ENCODE measurements around the gene NEFH. TPM values are rescaled to one million over a fixed set of nuclear protein-coding genes. Genes with fewer than 3 reads are reported as not detected.

The NEFH gene
- total RNA-seq, 1 donor from 2014 or later, result 1.1 TPM

DNA sequence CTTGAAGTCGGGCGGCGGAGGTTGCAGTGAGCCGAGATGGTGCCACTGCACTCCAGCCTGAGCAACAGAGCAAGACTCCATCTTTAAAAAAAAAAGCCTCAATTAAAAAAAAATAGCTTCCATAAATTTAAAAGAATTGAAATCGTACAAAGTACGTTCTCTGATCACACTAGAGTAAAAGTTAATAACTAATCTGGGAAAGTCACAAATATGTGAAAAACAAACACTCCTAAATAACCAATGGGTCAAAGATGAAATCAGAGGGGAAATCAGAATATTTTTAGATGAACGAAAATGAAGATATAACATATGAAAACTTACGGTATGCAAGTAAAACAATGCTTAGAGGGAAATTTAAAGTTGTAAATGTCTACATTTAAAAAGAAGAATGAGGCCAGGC, 19.8 kb downstream of the NEFH start:
- no peak for DNase-seq (ENCODE audit: low read depth, low spot score)

DNA sequence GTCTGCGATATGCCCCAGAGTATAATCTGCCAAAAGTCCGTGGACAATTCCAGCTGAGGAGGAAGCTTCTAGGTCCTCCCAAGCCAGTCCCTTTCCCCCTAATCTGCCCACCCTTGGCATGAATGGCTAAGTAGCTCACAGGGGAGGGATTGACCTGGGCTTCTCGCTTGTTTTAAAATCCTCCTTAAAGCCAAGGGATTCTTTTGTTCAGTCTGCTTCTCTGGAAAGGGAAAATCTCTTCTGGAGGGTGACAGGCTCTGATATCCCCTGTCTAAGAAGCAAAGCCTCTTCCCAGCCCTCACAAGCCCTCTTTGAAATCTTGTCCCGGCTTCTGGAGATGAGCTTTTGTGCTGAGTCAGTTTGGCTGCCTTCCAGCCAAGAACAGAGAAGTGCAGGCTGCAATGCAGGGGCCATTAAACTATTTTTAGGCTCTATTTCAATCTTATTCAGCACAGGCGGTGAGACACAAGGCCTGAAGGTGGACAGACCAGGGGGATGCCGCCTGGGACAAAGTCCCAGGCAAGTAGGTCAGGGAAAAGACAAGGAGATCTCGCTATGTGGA, 23.9 kb downstream of the NEFH start:
- no peak for DNase-seq (ENCODE audit: low read depth, low spot score)

- DNase-seq (ENCODE audit: low read depth, low spot score), result no peak
Observed at GRCh38 chr22:29509298-29509697, 29.3 kb downstream of the NEFH start.

DNA sequence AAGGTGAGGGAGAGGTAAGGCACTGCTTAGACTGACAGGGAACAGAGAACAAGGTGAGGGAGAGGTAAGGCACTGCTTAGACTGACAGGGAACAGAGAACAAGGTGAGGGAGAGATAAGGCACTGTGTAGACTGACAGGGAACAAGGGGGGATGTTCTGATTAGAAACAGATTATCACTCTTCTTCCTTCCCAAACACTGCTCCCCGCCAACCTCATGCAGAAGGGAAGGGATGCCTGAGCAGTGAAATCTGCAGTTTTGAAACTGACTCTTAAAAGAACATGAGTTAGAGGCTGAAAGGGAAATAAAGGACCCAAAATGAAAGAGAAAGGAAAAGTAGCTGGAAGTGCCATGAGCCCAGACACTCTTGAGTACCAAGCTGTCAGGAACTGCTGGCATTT, 29.8 kb downstream of the NEFH start:
- DNase-seq (ENCODE audit: low read depth, low spot score), result no peak

- DNase-seq (ENCODE audit: low read depth, low spot score), result no peak
Observed at GRCh38 chr22:29510542-29510941, 30.5 kb downstream of the NEFH start.

- DNase-seq (ENCODE audit: low read depth, low spot score), result no peak
Observed at GRCh38 chr22:29511126-29511862, 31.3 kb downstream of the NEFH start.

DNA sequence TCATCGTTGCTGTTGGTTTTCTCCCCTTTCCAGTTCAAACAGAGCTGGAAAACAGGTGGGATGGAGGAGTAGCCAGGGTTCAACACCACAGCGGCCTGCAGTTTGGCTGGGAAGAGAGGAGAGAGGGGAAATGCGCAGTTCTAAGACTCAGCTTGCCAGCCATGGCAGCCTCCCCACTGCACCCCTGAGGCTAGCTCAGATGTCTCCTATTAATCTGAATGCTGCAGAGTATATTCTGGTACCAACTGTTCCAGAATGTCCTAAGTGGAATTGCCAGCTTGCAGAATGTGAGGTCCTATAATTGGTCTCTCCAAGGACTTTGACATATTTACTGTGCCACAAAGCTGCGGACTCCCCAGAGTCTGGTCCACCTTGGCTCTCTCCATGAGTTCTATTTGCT, 32.0 kb downstream of the NEFH start:
- DNase-seq (ENCODE audit: low read depth, low spot score), result no peak

DNA sequence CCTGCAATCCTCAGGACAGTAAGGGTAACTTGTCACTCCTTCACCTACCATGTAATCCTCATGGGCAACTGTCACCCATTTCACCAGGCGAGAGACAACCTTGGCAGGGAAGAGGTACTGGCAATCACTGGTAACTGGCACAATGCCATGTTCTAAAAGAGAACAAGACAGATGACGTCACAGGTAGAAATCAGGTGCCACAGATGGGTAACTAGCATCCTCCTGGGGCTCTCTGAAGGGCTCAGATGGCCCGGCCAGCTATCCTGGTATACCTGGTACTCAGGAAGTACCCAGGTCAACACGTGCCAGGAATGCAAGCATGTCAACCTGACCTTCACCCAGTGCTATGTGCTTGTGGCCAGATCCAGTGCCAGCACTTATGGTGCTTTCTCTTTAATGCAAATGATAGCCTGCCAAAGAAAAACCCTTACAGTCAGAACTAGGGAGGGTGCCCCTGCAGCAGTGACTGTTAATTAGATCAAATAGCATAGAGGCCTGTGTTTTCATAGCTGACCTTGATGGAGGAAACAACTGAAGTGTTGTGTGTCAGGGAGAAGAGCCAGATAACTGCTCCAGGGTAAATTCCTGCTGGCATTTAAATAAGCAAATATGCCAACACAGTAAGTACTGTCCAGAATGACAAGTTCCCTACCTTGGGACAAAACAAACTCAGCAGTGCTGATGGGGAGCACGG, 37.3 kb downstream of the NEFH start:
- DNase-seq (ENCODE audit: low read depth, low spot score), result no peak

DNA sequence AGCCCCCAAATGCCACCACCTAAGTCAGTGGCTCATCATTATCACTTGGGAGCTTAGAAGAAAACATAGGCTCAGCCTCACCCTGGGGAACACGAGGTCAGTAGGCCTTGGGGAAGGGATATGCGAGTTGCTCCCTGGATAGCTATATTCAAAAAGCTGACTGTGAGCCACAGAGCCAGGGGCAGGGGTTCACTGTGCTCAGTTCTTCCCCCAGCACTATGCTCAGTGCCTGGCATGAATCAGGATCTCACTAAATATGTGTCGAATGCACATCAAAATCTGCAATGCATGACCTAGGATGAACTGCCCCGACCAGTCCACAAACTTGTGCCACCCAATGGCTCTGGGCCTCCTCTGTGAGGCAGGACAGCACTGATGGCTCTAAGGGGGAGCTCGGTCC, 38.4 kb downstream of the NEFH start:
- DNase-seq (ENCODE audit: low read depth, low spot score), result no peak

GRCh38 chr22:29519996-29520395, 40.0 kb downstream of the NEFH start:
- no peak for DNase-seq (ENCODE audit: low read depth, low spot score)

GRCh38 chr22:29520851-29521250, 40.8 kb downstream of the NEFH start:
- peak; percentile 74 for DNase-seq (ENCODE audit: low read depth, low spot score)

DNA sequence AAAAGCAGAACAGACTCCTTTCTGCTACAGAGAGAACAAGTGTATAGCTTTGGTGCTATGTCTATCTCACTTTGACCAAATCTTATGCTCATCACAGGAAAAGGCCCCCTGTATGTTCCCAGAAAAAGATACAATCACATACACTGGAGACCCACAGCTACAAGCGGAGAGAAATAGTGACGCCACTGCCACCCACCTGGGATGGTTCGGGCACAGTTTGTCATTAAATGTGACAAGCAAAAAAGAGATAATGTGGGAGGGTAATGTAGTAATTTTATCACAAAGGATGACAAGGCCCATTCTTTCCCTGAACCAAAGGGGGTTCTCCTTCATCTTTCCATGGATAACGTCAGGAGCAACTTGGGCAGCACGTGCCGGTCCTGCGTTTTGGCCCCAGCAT, 41.5 kb downstream of the NEFH start:
- no peak for DNase-seq (ENCODE audit: low read depth, low spot score)

DNA sequence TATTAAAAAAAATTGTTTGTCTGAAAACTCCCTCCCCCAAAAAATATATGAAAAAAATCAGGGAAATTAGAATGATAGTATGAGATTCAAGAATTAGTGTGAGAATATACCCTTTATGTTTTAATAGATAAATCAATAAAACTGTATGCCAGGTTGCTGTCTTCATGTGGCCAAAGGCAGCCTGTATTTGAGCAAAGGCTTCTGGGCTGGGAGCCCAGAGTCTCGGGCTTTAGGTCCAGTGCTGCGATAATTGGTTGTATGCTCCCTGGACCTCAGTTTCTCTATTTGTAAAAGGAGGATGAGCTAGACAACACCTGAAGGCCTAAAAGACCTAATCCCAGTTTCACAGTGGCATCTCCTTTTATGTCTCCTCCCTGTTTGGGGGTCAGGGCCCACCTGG, 43.7 kb downstream of the NEFH start:
- DNase-seq (ENCODE audit: low read depth, low spot score), result no peak

DNA sequence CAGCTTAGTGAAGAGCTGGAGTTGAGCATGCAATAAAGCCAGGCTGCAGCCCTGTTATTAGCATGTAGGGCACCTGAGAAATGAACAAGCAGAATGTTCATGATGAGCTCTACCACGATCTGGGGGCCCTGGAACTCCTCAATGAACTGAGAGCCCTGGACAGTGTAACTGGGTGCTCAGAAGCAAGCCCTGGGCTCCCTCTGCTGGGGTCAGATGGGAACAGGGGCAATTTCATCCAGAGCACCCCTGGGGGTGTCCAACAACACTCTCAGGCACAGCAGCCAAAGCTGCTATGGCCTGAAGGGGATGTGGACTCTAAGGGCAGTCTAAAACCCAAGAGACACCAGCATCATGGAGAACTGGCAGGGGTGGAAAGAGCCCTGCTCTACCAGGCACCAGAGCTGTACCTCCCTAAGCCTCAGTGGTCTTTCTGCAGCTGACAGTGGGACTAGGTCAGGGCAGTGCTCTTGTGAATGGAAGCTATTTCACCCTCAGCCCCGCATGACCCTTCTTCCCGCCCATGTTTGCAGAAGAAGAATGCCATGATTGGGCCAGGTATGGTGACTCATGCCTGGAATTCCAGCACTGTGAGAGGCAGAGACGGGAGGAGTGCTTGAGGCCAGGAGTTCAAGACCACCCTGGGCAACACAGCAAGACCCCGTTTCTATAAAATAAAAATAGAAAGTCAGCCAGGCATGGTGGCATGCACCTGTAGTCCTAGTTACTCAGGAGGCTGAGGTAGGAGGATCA, 44.6 kb downstream of the NEFH start:
- no peak for DNase-seq (ENCODE audit: low read depth, low spot score)

DNA sequence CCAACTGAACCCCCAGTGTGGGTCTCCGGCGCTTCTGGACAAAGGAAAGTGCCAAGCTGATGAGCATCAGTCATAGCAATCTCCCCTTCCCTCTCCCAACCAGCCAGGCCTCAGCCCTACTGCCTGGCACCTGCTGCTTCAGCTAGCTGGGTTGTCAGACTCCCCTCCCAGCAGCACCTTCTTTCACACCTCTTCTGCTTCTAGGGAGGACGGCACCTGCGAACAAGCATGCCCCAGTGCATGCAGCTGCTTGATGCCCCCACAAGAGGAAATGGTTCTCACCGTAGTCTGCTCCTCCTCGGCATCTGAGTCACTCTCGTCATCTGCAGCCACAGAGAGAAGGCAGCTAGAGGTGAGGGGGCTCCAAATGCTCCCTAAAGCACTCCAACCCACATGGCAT, 48.1 kb downstream of the NEFH start:
- DNase-seq (ENCODE audit: low read depth, low spot score), result no peak

- no peak for DNase-seq (ENCODE audit: low read depth, low spot score)
Observed at GRCh38 chr22:29530716-29531115, 50.7 kb downstream of the NEFH start.

DNA sequence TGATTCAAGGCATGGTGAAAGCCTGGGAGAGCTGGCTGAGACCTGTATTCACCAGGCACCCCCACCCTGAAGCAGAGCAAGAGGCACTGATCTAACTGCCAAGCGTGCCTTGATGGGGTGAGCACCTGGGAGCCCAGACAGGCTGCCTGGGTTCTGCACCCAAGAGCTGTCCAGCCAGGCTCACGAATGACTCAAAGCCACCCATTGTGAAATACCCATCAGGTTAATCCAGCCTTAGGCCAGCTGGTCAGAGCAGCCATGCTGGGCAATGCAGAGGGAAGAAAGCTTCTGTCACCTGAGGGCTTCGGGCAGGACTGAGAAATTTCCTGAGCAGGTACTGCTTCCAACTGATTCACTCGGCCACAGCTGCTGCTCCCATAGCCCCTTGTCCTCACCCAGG, 51.4 kb downstream of the NEFH start:
- no peak for DNase-seq (ENCODE audit: low read depth, low spot score)

DNA sequence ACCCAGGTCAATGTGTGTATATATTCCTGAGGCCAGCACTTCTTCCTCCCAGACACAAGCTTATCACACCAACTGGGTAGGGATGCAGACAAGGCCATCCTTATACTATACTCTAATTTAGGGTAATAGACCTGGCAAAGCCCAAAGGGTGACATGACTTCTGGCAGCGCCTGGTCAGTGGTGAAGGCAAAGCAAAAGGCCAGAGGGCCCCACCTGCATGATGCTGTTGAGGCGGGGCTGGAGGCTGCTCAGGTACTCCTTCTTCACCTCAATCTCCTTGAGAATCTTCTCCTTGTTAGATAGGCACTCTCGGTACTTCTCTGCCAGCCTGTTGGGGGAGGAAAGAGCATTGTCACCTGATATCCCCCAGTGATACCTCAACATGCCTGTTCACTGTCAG, 56.4 kb downstream of the NEFH start:
- no peak for DNase-seq (ENCODE audit: low read depth, low spot score)

DNA sequence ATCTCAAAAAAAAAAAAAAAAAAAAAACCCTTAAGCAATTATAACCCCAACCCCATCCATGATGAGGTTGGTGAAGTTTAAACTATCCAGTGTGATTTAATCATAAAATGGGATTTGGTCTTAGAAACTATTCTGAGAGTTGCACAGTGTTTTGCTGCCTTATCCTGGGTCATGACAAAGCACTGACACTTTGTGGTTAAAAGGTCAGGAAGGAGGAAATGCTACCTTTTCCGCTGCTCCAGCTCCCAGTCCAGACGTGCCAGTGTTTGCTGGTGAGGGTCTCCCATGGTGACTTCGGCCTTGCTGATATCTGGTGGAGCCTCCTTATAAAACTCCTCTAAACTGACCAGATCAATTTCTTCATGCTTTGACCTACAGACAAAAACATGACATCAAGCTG, 59.1 kb downstream of the NEFH start:
- DNase-seq (ENCODE audit: low read depth, low spot score), result no peak
